ENCODE data around the gene SCPEP1.

DNA sequence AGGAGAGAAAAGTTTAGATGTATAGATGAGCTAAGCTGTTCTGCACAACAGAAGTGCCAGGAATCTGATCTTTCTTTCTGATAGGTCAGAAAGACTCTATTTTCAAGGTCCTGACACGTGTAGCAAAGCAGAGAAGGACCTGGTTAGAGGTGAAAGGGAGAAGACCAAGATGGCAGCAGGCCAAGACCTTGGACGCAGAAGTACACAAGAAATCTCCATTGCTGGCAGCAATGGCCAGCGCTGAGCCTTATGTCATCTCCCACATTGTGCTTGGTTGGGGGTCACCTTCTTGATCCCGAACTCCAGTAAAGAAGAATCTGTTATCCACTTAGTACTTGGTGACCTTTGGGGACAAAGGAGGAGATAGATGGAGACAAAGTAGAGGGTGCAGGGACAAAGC lies 65.3 kb downstream of the SCPEP1 start:
- TF ChIP-seq, protein P1, sequence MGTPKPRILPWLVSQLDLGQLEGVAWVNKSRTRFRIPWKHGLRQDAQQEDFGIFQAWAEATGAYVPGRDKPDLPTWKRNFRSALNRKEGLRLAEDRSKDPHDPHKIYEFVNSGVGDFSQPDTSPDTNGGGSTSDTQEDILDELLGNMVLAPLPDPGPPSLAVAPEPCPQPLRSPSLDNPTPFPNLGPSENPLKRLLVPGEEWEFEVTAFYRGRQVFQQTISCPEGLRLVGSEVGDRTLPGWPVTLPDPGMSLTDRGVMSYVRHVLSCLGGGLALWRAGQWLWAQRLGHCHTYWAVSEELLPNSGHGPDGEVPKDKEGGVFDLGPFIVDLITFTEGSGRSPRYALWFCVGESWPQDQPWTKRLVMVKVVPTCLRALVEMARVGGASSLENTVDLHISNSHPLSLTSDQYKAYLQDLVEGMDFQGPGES (IDR thresholded peaks at IDR 0.05; ENCODE audit: low read depth, low read length) = no peak
- TF ChIP-seq CHD2 (IDR thresholded peaks at IDR 0.05; ENCODE audit: low read length, partially characterized antibody) = no peak
- TF ChIP-seq MXI1 (IDR thresholded peaks at IDR 0.05; ENCODE audit: low read depth, low read length) = no peak
- TF ChIP-seq, protein P2, sequence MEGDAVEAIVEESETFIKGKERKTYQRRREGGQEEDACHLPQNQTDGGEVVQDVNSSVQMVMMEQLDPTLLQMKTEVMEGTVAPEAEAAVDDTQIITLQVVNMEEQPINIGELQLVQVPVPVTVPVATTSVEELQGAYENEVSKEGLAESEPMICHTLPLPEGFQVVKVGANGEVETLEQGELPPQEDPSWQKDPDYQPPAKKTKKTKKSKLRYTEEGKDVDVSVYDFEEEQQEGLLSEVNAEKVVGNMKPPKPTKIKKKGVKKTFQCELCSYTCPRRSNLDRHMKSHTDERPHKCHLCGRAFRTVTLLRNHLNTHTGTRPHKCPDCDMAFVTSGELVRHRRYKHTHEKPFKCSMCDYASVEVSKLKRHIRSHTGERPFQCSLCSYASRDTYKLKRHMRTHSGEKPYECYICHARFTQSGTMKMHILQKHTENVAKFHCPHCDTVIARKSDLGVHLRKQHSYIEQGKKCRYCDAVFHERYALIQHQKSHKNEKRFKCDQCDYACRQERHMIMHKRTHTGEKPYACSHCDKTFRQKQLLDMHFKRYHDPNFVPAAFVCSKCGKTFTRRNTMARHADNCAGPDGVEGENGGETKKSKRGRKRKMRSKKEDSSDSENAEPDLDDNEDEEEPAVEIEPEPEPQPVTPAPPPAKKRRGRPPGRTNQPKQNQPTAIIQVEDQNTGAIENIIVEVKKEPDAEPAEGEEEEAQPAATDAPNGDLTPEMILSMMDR (IDR thresholded peaks at IDR 0.05) = no peak
- no peak for TF ChIP-seq TAF1 (IDR thresholded peaks at IDR 0.05; ENCODE audit: borderline replicate concordance, low read depth, low read length)
- no peak for TF ChIP-seq EP300 (IDR thresholded peaks at IDR 0.05; ENCODE audit: borderline replicate concordance in 1 of 2, low read depth in 1 of 2, low read length in 1 of 2)
- TF ChIP-seq, protein P3, sequence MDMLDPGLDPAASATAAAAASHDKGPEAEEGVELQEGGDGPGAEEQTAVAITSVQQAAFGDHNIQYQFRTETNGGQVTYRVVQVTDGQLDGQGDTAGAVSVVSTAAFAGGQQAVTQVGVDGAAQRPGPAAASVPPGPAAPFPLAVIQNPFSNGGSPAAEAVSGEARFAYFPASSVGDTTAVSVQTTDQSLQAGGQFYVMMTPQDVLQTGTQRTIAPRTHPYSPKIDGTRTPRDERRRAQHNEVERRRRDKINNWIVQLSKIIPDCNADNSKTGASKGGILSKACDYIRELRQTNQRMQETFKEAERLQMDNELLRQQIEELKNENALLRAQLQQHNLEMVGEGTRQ (IDR thresholded peaks at IDR 0.05; ENCODE audit: borderline replicate concordance, low read depth, low read length) = no peak
- TF ChIP-seq, protein P4, sequence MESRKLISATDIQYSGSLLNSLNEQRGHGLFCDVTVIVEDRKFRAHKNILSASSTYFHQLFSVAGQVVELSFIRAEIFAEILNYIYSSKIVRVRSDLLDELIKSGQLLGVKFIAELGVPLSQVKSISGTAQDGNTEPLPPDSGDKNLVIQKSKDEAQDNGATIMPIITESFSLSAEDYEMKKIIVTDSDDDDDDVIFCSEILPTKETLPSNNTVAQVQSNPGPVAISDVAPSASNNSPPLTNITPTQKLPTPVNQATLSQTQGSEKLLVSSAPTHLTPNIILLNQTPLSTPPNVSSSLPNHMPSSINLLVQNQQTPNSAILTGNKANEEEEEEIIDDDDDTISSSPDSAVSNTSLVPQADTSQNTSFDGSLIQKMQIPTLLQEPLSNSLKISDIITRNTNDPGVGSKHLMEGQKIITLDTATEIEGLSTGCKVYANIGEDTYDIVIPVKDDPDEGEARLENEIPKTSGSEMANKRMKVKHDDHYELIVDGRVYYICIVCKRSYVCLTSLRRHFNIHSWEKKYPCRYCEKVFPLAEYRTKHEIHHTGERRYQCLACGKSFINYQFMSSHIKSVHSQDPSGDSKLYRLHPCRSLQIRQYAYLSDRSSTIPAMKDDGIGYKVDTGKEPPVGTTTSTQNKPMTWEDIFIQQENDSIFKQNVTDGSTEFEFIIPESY (IDR thresholded peaks at IDR 0.05; ENCODE audit: borderline replicate concordance, low read depth) = no peak
- no peak for TF ChIP-seq YY1 (IDR thresholded peaks at IDR 0.05; ENCODE audit: low read depth)
- no peak for TF ChIP-seq JUND (IDR thresholded peaks at IDR 0.05)
